BLaER1 treated with 17β-estradiol and CSF1 and Interleukin-3, amounts not matched to agents 10 nM and 100 nM (cell line): ENCODE measurements around the gene CCL24.
"Not testable (repeated sequence)": the region's sequence is repeated elsewhere in the genome, so short reads cannot be mapped to it uniquely, and the experiment has no call there.

Source experiments
- H3K27ac ChIP-seq, 11 experiments: shearing (Covaris generic); formaldehyde crosslinking; 2 replicates each; pipeline ENCODE4 v1.8.1; 2022
- H3K27me3 ChIP-seq, 11 experiments: shearing (Covaris generic); formaldehyde crosslinking; 2 replicates each; pipeline ENCODE4 v1.8.1; 2022
- H3K36me3 ChIP-seq, 11 experiments: shearing (Covaris generic); formaldehyde crosslinking; 2 replicates each; pipeline ENCODE4 v1.8.1; 2022
- H3K4me1 ChIP-seq, 10 experiments: shearing (Covaris generic); formaldehyde crosslinking; 2 replicates each; pipeline ENCODE4 v1.8.1; 2022
- H3K4me2 ChIP-seq, 11 experiments: shearing (Covaris generic); formaldehyde crosslinking; 2 replicates each; pipeline ENCODE4 v1.8.1; 2022
- H3K4me3 ChIP-seq, 10 experiments: shearing (Covaris generic); formaldehyde crosslinking; 2 replicates each; pipeline ENCODE4 v1.8.1; 2022
- H3K9ac ChIP-seq, 11 experiments: shearing (Covaris generic); formaldehyde crosslinking; 2 replicates each; pipeline ENCODE4 v1.8.1; 2022
- H3K9me3 ChIP-seq, 11 experiments: shearing (Covaris generic); formaldehyde crosslinking; replicated peaks in 1 of 11; 2 replicates each; pipeline ENCODE4 v1.8.1; 2022
- H4K20me1 ChIP-seq, 11 experiments: shearing (Covaris generic); formaldehyde crosslinking; 2 replicates each; pipeline ENCODE4 v1.8.1; 2022
- Cebpa-rat ChIP-seq, 11 experiments: shearing (Covaris generic); IDR thresholded peaks; 2 replicates each; pipeline ENCODE4 v1.8.1; 2022

The CCL24 gene

GRCh38 chr7:75806560-75807307 lies 6.9 kb downstream of the CCL24 start:
- no peak overlapping the region for H3K4me2 ChIP-seq
- no peaks in the 10 kb centered on the region; a peak in 3 of 22 replicates for H3K36me3 ChIP-seq
- H3K27me3 ChIP-seq: no peaks in the 10 kb centered on the region
- no peaks in the 10 kb centered on the region for H4K20me1 ChIP-seq
- no peak for TF ChIP-seq Cebpa-rat (IDR thresholded peaks at IDR 0.05)
- H3K9ac ChIP-seq: no peak overlapping the region
- H3K4me3 ChIP-seq: no peak overlapping the region
- H3K27ac ChIP-seq: no peak overlapping the region
- peaks cover 0 to 44% (median 3%) of the 10 kb centered on the region in 10 experiments; a peak in 7 of 20 replicates for H3K4me1 ChIP-seq
- peaks cover 23 to 32% (median 26%) of the 10 kb centered on the region in 11 experiments for H3K9me3 ChIP-seq

- Histone ChIP-seq H3K36me3 (no peaks in the 10 kb centered on the region; a peak in 3 of 22 replicates), H3K4me1 (peaks cover 0 to 40% (median 0%) of the 10 kb centered on the region in 10 experiments; a peak in 4 of 20 replicates), H4K20me1 (no peaks in the 10 kb centered on the region)
Measured at GRCh38 chr7:75804705-75805104, 8.9 kb downstream of the CCL24 start.

GRCh38 chr7:75804004-75804403 lies 9.6 kb downstream of the CCL24 start:
- no peak for TF ChIP-seq Cebpa-rat (IDR thresholded peaks at IDR 0.05)
- peak overlapping the region in 2 of 11 experiments; percentile 59 to 65; a peak in 3 of 22 replicates for H3K4me2 ChIP-seq

More at GRCh38 chr7:75804705-75805104, 8.9 kb downstream of the CCL24 start:
- H3K27me3 ChIP-seq: no peaks in the 10 kb centered on the region
- no peak for TF ChIP-seq Cebpa-rat (IDR thresholded peaks at IDR 0.05)
- H3K9ac ChIP-seq: no peak overlapping the region
- no peak overlapping the region for H3K27ac ChIP-seq
- H3K4me2 ChIP-seq: peak overlapping the region in 2 of 11 experiments; percentile 59 to 65; a peak in 4 of 22 replicates
- H3K4me3 ChIP-seq: no peak overlapping the region
- H3K9me3 ChIP-seq: peaks cover 23 to 32% (median 26%) of the 10 kb centered on the region in 11 experiments

GRCh38 chr7:75802552-75802821 lies 11.1 kb downstream of the CCL24 start:
- peaks cover 15 to 21% (median 19%) of the 10 kb centered on the region in 11 experiments for H3K9me3 ChIP-seq
- no peak overlapping the region for H3K27ac ChIP-seq
- H3K4me1 ChIP-seq: peaks cover 0 to 53% (median 12%) of the 10 kb centered on the region in 10 experiments; a peak in 17 of 20 replicates
- H3K36me3 ChIP-seq: no peaks in the 10 kb centered on the region; a peak in 3 of 22 replicates
- H3K4me2 ChIP-seq: peak overlapping the region in 1 of 11 experiments; percentile 65; a peak in 1 of 22 replicates
- no peak overlapping the region for H3K9ac ChIP-seq
- H3K27me3 ChIP-seq: no peaks in the 10 kb centered on the region
- H3K4me3 ChIP-seq: no peak overlapping the region
- no peak for TF ChIP-seq Cebpa-rat (IDR thresholded peaks at IDR 0.05)
- no peaks in the 10 kb centered on the region for H4K20me1 ChIP-seq

More at GRCh38 chr7:75804004-75804403, 9.6 kb downstream of the CCL24 start:
- peaks cover 0 to 40% (median 0%) of the 10 kb centered on the region in 10 experiments; a peak in 5 of 20 replicates for H3K4me1 ChIP-seq
- no peak overlapping the region for H3K9ac ChIP-seq
- no peaks in the 10 kb centered on the region for H3K27me3 ChIP-seq
- no peak overlapping the region for H3K27ac ChIP-seq
- no peak overlapping the region for H3K4me3 ChIP-seq
- H4K20me1 ChIP-seq: no peaks in the 10 kb centered on the region
- H3K9me3 ChIP-seq: peaks cover 23 to 32% (median 26%) of the 10 kb centered on the region in 11 experiments
- H3K36me3 ChIP-seq: no peaks in the 10 kb centered on the region; a peak in 3 of 22 replicates

- Histone ChIP-seq H3K27me3 (no peaks in the 10 kb centered on the region), H3K36me3 (no peaks in the 10 kb centered on the region), H3K4me1 (peaks cover 11 to 63% (median 30%) of the 10 kb centered on the region in 10 experiments; a peak in 18 of 20 replicates), H4K20me1 (no peaks in the 10 kb centered on the region), H3K27ac (no peak overlapping the region), H3K9me3 (no peaks in the 10 kb centered on the region), H3K9ac (peak overlapping the region in 1 of 11 experiments; percentile 25; a peak in 1 of 22 replicates), H3K4me2 (peak overlapping the region; percentile 2 to 42 (median 12); a peak in 13 of 22 replicates), H3K4me3 (no peak overlapping the region)
- no peak for TF ChIP-seq Cebpa-rat (IDR thresholded peaks at IDR 0.05)
Measured at GRCh38 chr7:75798770-75799169, 14.8 kb downstream of the CCL24 start.

- no peaks in the 10 kb centered on the region for H4K20me1 ChIP-seq
- H3K27ac ChIP-seq: peak overlapping the region in 3 of 11 experiments; percentile 32 to 56 (median 53); a peak in 3 of 22 replicates
- H3K4me1 ChIP-seq: peaks cover 11 to 59% (median 30%) of the 10 kb centered on the region in 10 experiments; a peak in 18 of 20 replicates
- H3K36me3 ChIP-seq: no peaks in the 10 kb centered on the region
- H3K4me2 ChIP-seq: peak overlapping the region in 5 of 11 experiments; percentile 31 to 89 (median 74); a peak in 10 of 22 replicates
- TF ChIP-seq Cebpa-rat (IDR thresholded peaks at IDR 0.05): no peak
- H3K27me3 ChIP-seq: no peaks in the 10 kb centered on the region
- peak overlapping the region in 1 of 11 experiments; percentile 18; a peak in 2 of 22 replicates for H3K9ac ChIP-seq
- no peaks in the 10 kb centered on the region for H3K9me3 ChIP-seq
- no peak overlapping the region for H3K4me3 ChIP-seq
Measured at GRCh38 chr7:75796420-75796819, 17.2 kb downstream of the CCL24 start.

- H3K4me1 ChIP-seq: peaks cover 11 to 63% (median 30%) of the 10 kb centered on the region in 10 experiments; a peak in 18 of 20 replicates
- TF ChIP-seq Cebpa-rat (IDR thresholded peaks at IDR 0.05): no peak
- H3K27ac ChIP-seq: peak overlapping the region in 3 of 11 experiments; percentile 53 to 56 (median 53); a peak in 3 of 22 replicates
- H3K4me3 ChIP-seq: no peak overlapping the region
- no peaks in the 10 kb centered on the region for H4K20me1 ChIP-seq
- H3K9me3 ChIP-seq: no peaks in the 10 kb centered on the region
- H3K9ac ChIP-seq: peak overlapping the region in 1 of 11 experiments; percentile 18; a peak in 2 of 22 replicates
- no peaks in the 10 kb centered on the region for H3K27me3 ChIP-seq
- no peaks in the 10 kb centered on the region for H3K36me3 ChIP-seq
- peak overlapping the region in 5 of 11 experiments; percentile 31 to 89 (median 74); a peak in 10 of 22 replicates for H3K4me2 ChIP-seq
Measured at GRCh38 chr7:75795831-75796285, 17.7 kb downstream of the CCL24 start.

GRCh38 chr7:75793676-75794075 lies 19.9 kb downstream of the CCL24 start:
- Histone ChIP-seq H3K36me3 (no peaks in the 10 kb centered on the region), H3K4me2 (peak overlapping the region in 7 of 11 experiments; percentile 2 to 89 (median 10); a peak in 2 of 22 replicates), H3K27me3 (no peaks in the 10 kb centered on the region), H3K4me1 (peaks cover 7 to 61% (median 27%) of the 10 kb centered on the region in 10 experiments; a peak in 18 of 20 replicates), H4K20me1 (no peaks in the 10 kb centered on the region), H3K9ac (no peak overlapping the region), H3K27ac (no peak overlapping the region), H3K4me3 (no peak overlapping the region), H3K9me3 (no peaks in the 10 kb centered on the region)
- no peak for TF ChIP-seq Cebpa-rat (IDR thresholded peaks at IDR 0.05)

GRCh38 chr7:75792567-75792966 lies 21.0 kb downstream of the CCL24 start:
- H3K27ac ChIP-seq, H3K9ac ChIP-seq, H3K36me3 ChIP-seq, H3K27me3 ChIP-seq, H4K20me1 ChIP-seq, H3K4me3 ChIP-seq, H3K4me2 ChIP-seq, H3K9me3 ChIP-seq: not testable (repeated sequence)
- peaks cover 0 to 50% (median 18%) of the 10 kb centered on the region in 10 experiments; a peak in 16 of 20 replicates for H3K4me1 ChIP-seq
